ENCODE measurements around the gene CCDC73.
A peak's percentile ranks its signal among the peaks of the same experiment; 100 is the strongest.
"Not testable (repeated sequence)": the region's sequence is repeated elsewhere in the genome, so short reads cannot be mapped to it uniquely, and the experiment has no call there.

Gene CCDC73

DNA sequence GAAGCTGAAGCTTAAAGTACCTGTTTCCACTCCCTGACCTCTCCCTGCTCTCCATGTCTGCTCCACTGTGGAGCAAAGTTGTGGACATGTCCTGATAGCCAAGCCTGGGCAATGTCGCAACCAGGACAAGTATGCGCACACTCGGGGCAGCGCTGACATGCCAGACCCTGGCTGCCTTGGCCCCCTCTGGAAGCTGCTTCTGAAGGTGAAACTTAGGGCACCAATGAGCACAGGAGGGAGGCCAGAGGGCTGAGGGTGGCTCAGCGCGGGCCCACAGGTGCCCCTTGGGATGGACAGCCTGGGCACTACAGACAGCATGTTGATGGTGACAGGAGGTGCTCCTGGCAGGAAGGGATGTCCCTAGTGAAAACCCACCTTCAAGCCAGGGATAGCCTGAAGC is 90.2 kb downstream of the CCDC73 start:
- DNase-seq: no peak

DNA sequence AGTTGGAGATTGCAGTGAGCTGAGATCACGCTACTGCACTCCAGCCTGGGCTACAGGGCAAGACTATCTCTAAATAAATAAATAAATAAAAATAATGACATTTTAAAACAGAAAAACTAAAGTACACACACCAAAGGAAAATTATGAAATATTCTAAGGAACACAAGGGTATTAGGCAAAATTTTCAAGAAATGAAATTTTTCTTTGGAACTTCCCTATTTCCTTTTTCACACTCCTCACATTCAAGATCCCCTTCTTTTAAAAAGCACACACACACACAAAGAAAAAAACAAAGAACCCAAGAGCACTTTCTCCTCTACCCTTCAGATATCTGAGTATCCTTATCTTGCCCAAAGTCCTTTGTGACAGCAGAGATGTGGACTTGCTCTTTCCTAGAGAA is 92.8 kb downstream of the CCDC73 start:
- DNase-seq: no peak

DNA sequence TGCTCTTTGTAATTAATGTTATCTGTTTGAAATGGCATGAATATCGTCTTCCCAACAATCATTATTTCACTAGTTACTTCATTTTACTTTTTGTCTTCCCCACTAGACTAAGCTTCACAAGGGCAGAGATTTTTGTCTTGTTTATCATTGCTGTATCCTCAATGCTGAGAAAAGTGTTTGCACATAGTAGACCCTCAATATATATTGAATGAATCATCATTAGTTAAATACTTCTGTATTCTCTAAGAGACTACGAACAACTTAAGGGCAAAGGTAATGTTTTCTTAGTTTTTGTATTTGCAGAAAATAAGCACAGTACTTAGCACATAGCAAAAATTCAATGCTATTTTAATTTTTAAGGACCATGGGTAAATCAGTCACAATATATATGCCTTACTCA is 95.9 kb downstream of the CCDC73 start:
- no peak for DNase-seq

DNA sequence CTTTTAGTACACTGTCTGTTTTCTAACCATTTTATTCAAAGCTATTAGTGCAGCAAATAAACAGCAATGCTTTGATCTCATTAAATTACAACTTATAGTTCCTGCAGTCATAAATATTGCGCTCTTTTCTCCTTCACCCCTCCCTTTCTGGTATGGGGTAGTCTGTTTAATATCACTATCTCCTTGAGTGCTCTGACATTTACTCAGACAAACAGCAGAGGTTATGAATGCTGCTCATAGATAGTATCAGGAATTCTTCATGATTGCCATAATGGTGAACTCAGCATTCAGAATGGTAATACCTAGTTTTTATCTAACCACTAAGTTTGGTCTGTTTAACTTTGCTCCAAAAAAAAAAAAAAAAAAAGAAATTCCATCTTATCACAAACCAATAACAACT is 123.4 kb downstream of the CCDC73 start:
- DNase-seq: no peak

DNA sequence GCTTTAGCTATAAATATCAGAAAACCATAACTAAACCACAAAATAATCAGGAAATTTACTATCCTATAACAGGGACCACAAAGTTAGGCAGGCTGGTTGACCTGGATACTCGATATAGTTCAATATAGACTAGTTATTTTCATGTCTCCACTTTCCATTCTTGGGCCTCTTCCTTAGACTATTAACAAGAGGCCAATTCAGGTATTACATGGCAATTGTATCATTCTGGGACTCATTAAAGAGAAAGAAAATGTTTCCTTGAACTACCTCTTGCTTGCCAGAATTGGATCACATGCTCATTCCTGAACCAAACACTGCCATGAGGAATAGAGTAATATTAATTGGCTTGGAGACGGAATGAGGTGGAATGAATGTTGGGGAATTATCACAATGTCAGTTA is 134.8 kb downstream of the CCDC73 start:
- no peak for DNase-seq

DNA sequence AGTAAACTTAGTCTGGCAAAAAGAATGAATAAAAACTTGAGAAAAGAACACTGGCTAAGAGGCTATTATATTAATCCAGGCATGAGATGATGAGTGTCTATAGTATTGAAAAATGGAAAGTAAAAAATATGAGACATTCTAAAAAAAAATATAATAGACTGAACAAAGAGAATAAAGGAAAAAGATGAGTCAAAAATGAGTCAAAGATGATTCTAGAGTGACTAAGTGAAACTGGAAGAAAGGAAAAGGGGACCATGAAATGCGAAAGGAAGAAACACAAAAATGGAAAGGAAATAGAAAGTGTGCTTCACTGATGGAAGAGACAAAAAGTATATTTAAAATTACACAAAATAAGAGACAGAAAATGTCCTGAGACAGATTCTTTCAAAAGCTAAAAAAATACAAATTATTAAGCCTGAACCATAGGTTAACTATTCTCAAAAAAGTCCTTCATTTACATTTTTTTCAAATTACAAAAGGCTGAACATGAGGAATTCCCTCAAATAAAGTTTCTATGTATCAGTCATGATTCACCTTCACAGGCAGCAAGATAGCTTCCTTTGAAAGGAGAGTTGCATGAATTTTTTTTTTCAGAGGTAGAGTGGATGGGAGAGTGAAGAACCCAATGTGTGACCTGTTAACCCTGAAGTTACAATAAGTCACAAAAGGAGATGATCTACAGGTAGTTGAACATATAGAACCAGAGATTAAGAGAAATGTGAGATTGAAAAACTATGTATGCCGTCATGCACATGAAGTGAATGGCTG is 135.6 kb downstream of the CCDC73 start:
- DNase-seq: no peak

DNA sequence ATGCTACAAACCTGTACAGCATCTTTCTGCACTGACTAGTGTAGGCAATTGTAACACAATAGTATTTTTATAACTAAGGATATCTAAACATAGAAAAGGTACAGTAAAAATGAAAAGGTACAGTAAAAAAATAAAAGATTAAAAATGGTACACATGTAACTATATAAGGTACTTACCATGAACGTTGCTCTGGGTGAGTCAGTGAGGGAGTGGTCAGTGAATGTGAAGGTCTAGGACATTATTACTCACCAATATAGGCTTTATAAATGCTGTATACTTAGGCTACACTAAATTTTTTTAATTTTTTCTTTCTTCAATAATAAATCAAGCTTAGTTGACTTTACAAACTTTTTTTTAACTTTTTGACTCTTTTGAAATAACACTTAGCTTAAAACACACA is 150.9 kb downstream of the CCDC73 start:
- DNase-seq: no peak

DNA sequence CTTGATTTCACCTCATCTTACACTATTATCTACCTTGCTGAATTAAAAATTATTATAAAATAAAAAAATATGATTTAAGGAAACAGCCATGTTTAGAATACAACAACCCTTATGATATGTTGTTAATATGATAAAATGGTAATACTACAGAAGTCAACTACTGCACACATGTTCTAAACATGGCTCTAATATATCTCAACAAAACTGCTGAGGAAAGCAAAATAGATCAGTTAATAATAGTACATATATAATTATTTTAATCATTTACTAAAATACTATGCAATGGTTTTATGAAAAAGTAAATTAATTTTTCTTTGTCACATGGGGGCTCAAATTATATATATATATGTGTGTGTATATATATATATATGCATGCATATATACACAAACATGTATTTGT is 153.1 kb downstream of the CCDC73 start:
- DNase-seq: no peak

DNA sequence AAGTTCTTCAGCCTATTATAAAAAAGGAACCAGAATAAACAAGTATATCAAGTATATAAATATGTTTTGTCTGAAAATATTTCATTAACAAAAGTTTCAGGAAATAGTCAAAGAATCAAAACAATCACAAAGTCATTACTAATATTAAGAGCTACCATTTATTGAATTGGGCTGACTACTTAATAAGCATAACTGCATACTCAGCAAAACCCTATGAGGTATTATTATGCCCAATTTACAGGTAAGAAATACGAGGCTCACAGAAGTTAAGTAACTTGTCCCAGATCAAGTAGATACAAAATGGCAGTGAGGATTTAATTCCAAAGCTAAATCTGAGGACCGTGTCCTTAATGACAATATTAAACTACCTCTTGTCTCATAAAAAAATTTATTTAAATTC is 158.6 kb downstream of the CCDC73 start:
- DNase-seq: no peak

DNA sequence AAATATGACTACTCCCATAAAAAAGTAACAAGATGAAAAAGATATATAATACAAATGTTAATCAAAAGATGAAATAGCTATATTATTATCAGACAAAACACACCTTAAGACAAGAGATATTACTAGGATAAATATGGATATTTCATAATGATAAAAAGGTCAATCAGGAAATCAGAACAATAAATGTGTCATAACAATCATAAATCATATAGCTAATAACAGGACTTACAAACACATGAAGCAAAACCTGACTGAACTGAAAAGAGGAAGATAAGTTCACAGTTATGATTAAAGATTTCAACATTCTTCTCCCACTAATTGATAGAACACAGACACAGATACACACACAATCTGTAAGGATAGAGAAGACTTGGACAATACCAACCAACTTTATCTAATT is 163.6 kb downstream of the CCDC73 start:
- DNase-seq: no peak

DNA sequence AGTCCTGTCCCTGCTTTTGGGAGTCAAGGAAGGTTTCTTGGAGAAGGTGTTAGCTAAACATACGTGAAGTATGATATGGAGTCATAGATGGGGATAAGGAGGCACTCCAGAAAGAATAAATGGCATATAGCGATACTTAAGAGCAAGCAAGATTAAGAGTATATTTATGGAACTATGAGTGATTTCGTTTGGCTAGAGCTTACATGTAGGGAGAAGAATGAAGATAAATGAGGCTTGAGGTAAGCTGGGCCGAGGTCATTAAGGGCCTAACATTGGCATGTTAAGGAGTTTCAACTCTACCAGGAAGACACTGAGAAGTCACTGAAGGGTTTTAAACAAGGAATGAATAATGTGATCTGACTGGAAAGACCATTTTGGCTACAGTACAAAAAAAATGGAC is 177.6 kb downstream of the CCDC73 start:
- no peak for DNase-seq

DNA sequence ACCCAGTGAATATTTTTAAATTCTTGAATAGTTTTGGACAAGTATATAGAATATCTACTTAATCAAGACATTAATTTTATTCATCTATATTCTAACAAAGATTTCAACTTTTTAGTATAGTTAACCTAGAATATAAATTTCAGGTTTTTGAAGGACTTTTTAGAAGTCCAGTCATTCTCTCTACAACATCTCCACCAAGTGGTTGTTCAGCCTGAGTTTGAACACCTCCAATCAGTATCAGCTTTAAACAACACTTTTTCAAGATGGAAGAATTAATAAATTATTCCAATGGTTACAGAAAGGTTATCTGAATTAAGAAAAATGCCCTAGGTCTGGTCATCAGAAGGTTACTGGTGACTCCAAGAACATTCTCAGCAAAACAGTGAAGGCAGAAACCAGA is 179.0 kb downstream of the CCDC73 start:
- no peak for DNase-seq

DNA sequence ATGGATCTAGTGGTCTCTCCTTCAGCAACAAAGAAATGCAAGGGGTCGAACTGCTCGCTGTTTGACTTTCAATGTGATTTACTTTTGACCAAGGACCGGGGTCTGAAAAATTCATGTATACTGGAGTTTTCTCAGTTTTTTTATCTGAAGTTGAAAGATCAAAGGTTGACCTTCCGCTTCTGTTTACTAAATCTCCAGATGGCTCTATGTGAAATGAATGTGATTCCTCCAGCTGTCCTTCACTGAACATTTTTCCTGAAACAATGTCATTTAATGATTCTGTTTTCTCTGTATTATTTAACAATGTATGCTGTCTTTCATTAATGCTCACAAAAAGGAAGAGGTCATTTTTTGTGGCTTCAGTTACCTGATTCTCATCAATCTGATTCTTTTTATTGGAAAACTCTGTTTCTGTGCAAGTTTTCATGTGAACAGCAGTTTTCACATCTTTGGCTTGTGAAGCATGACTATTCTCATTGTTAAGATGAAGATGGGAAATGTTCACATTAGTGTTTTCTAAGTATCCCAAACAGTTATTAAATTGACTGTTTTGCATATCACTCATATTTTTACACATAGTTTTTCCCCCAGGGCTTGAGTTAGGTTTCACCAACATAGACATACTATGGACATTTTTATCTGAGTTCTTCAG is 180.8 kb downstream of the CCDC73 start:
- DNase-seq: no peak

DNA sequence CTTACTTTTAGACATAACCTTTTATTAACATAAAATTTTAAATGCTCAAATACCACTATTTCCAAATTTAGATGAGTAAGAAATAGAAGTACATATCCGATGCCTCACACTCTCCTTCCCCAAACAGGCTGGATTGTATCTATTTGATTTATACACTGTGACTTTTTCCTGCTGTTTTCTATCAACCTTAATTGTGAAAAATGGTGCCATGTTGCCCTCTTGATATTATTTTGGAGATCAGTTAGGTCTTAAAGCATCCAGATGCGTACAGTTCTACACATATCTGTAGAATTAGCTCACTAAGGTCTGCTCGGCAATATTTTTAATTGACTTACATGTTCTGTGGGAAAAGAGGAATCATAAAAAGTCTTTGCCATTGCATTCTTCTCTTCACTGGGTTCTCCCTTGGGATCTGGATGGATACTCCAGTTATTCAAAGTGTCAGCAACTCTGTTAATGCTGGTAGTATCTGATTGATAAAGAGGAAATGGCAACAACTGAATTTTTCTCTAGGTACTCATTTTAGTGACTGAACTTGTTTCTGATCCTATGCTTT is 183.6 kb downstream of the CCDC73 start:
- no peak for DNase-seq

DNA sequence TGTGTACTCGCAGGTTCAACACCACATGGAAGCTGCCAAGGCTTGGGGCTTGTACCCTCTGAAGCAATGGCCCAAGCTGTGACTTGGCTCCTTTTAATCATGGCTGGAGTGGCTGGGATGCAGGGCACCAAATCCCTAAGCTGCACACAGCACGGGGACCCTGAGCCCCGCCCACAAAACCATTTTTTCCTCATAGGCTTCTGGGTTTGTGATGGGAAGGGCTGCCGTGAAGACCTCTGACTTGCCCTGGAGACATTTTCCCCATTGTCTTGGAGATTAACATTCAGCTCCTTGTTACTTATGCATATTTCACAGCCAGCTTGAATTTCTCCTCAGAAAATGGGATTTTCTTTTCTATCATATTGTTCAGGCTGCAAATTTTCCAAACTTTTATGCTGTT is 185.6 kb downstream of the CCDC73 start:
- not testable (repeated sequence) for DNase-seq

DNA sequence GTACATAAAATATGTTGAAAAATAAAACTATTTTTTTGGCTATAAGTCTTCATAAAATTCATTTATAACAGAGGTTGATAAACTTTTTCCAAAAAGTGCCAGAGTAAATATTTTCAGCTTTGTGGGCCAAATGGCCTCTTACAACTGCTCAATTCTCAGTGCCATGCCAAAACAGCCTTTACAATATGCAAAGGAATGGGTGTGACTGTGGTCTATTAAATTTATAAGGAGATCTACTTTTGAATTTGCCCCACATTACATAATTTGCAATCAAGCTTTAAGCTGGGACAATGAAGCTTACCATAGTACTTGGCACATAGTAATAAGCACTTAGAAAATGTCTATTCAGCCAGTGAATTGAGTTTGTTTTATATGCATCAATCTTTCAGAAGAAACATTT is 188.2 kb downstream of the CCDC73 start:
- no peak for DNase-seq

DNA sequence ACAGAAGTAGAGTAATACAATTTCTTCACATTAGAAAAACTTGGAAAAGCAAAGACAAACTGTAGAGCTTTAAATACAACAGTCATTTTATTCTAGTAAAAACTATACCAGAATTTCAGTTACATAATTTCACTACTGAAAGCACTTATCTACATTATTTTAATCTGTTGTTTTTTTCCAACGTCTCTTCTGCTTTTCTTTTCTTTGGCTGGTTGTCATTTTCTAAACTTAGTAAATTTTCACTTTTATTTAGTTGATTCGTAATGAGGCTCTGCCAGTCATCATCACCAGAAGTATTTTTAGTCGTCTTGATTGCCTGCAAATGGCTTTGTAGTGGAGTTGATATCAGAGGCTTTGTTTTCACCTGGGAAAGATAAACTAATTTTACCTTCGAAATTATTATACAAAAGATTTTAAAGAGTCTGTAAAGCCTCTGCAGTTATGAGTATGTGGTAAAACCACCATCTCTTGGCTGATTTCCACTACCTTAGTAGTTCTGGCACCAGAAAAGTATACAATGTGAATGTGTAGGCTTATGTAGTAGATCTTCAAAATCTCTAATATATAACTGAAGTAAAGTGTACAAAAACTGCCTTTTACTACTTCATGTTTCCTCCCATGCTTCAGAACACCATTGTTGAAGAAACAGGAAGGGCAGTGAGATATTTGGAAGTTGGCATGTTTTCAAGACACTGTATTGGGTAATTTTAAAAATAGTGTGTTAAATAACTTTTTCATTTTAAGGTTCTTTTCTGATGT is 191.6 kb downstream of the CCDC73 start:
- no peak for DNase-seq

DNA sequence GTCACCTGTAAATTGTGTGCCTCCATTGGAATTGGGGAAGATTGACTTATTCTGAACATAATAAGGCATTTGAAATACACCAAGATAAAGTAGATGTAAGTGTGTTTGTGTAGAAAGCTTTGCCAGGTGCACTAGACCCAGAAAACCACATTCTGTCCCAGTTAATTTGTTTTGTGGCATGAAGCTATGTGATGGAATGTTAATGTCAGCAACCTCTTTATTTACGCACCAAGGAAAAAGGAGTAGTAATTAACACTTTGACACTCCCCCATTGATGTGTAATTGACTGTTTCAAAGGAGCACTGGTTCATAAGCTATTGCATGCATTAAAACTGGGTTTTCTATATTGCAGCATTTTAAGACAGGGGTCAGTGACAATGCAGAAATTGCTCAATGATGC is 196.5 kb downstream of the CCDC73 start:
- no peak for DNase-seq

DNA sequence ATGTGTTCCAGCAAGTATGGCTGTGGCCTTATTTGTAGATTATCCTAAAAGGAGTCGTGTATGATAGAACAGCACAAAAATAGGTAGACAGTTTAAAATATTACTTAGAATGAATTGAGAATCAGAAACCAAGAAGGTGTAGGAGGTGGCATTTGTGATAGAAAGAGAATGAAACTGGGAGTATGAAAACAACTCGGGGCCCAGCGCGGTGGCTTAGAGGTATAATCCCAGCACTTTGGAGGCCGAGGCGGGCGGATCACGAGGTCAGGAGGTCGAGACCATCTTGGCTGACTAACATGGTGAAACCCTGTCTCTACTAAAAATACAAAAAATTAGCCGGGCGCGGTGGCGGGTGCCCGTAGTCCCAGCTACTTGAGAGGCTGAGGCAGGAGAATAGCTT is 198.3 kb downstream of the CCDC73 start:
- DNase-seq: peak; percentile 69 to 72

DNA sequence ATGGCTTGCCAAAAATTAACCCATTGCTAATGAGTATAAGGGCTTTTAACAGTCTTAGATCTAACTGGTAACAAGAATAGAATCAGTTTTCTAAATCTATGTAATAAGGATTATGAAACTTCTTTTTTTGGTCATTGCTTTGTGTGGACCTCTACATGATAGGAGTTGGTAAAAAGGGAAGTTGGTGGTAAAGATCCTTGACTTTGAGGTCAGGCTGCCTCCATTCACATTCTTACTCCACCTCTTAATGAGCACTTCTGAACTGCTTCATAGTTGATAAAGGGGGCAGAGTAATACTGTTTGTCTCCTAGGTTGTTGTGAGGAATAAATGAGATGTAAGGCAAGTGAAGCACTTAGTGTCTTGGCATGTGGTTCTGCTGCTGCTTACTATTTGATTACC is 200.2 kb downstream of the CCDC73 start:
- no peak for DNase-seq

DNA sequence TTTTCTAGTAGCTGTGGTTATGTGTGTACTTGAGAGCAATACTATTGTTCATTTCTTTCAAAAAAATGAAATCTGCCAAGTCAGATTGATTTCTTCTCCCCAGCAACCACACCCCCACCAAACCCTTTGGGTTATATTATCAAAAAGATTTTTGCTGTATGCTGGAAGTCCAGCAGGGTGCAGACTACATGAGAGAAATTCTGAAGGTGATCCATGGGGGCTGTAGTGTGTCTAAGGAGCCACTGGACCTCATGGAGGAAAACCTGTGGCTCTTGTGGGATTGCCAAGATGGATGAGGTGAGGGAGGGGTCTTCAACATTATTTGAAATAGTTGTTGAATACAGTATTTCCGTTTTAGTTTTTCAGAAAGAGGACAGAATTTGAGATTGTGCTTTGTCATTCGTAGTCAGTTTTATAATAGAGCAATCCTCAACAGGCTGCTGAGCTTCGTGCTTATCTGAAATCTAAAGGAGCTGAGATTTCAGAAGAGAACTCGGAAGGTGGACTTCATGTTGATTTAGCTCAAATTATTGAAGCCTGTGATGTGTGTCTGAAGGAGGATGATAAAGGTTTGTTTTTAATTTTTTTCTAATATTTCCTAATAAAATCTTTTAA is 207.8 kb downstream of the CCDC73 start:
- DNase-seq: no peak

DNA sequence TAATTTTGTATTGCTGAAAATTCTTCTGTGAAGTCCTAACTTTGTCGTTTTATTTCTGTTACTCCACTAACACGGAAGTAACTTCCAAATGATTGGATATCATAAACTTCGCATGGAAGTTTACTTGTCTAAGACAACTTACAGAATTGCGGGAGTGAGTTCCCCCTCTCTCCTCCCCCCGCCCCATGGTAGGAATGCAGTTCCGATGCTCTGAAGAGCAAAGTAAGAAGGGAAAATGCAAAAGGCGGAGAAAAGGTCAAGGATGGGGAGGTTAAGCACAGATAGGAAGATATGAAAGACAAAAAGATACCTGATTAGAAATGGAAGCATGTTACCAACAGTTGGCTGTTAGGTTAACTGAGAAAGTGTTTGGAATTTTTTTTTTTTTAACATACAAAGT is 209.5 kb downstream of the CCDC73 start:
- no peak for DNase-seq
